K562 (cell line): ENCODE data around the gene UBE2J2. TPM values are rescaled to one million over a fixed set of nuclear protein-coding genes. Genes with fewer than 3 reads are reported as not detected.

Source experiments
- BACH1 ChIP-seq: fragments of 200-800 bp; sonication (Bioruptor generic); IDR thresholded peaks from 2 replicates; pipeline ENCODE4 v1.6.1; 2016; ENCODE audit warnings: missing genetic modification characterization, missing compliant biosample characterization
- CBFB ChIP-seq: sonication (generic); formaldehyde crosslinking; IDR thresholded peaks from 2 replicates; pipeline ENCODE4 v1.4.0; 2020; ENCODE audit warnings: mild to moderate bottlenecking, missing genetic modification reagents
- CHCHD3 ChIP-seq: fragments of 250-450 bp; sonication (Bioruptor Pico); IDR thresholded peaks from 2 replicates; pipeline ENCODE4 v2.1.2; 2022; ENCODE audit warnings: mild to moderate bottlenecking
- DACH1 ChIP-seq: fragments of 450-650 bp; IDR thresholded peaks from 2 replicates; pipeline ENCODE4 v1.6.1; 2018; ENCODE audit not compliant: partially characterized antibody
- ELK1 ChIP-seq: sonication (generic); formaldehyde crosslinking; IDR thresholded peaks from 2 replicates; pipeline ENCODE4 v1.8.1; 2022; ENCODE audit warnings: missing genetic modification reagents
- ESRRA ChIP-seq: fragments of 450-650 bp; IDR thresholded peaks from 2 replicates; pipeline ENCODE4 v1.6.1; 2014; ENCODE audit warnings: low read depth, mild to moderate bottlenecking, moderate library complexity, borderline replicate concordance
- ETS1 ChIP-seq: conservative IDR thresholded peaks from 2 replicates; pipeline ENCODE4 v1.6.1; 2011; ENCODE audit warnings: low read depth, mild to moderate bottlenecking, low read length; ENCODE audit not compliant: control insufficient read depth
- FOXJ3 ChIP-seq: sonication (generic); formaldehyde crosslinking; IDR thresholded peaks from 2 replicates; pipeline ENCODE4 v1.4.0; 2020; ENCODE audit warnings: mild to moderate bottlenecking, missing genetic modification reagents
- GABPB1 ChIP-seq: sonication (generic); formaldehyde crosslinking; IDR thresholded peaks from 2 replicates; pipeline ENCODE4 v1.8.0; 2022; ENCODE audit warnings: mild to moderate bottlenecking, missing genetic modification reagents
- HNRNPK ChIP-seq: fragments of 200-400 bp; formaldehyde crosslinking; IDR thresholded peaks from one replicate; pipeline ENCODE4 v1.6.1; 2018; ENCODE audit warnings: mild to moderate bottlenecking, low read depth, low read length; ENCODE audit not compliant: poor library complexity, severe bottlenecking
- MCM3 ChIP-seq: fragments of 450-650 bp; IDR thresholded peaks from 2 replicates; pipeline ENCODE4 v1.6.1; 2016
- MYBL2 ChIP-seq, 2 experiments: fragments of 450-650 bp in 1 of 2; sonication (generic) in 1 of 2; formaldehyde crosslinking in 1 of 2; IDR thresholded peaks; 2 replicates each; pipeline versions ENCODE4 v1.6.1 to v1.8.1; 2017 to 2022; ENCODE audit warnings: borderline replicate concordance in 1 of 2, inconsistent platforms in 1 of 2, low read depth in 1 of 2, mild to moderate bottlenecking in 1 of 2, missing genetic modification reagents in 1 of 2, moderate library complexity in 1 of 2
- NBN ChIP-seq: fragments of 450-650 bp; IDR thresholded peaks from 2 replicates; pipeline ENCODE4 v1.6.1; 2016; ENCODE audit warnings: low read depth, mild to moderate bottlenecking
- NCOA1 ChIP-seq: fragments of 450-650 bp; IDR thresholded peaks from 2 replicates; pipeline ENCODE4 v1.6.1; 2016; ENCODE audit warnings: low read depth
- NR4A1 ChIP-seq, 2 experiments: fragments of 250-450 bp in 1 of 2; fragments of 450-650 bp in 1 of 2; sonication (Bioruptor Pico) in 1 of 2; IDR thresholded peaks; 2 replicates each; pipeline versions ENCODE4 v1.4.0 to v1.6.1; 2016 to 2020; ENCODE audit warnings: mild to moderate bottlenecking in 2 of 2, missing compliant biosample characterization in 1 of 2, missing genetic modification characterization in 1 of 2, moderate library complexity in 1 of 2
- PTTG1 ChIP-seq: fragments of 450-650 bp; IDR thresholded peaks from 2 replicates; pipeline ENCODE4 v1.6.1; 2016; ENCODE audit warnings: low read depth, mild to moderate bottlenecking, missing genetic modification characterization, missing compliant biosample characterization
- RREB1 ChIP-seq: fragments of 250-450 bp; sonication (Bioruptor Pico); IDR thresholded peaks from 2 replicates; pipeline ENCODE4 v1.4.0; 2020
- SRSF3 ChIP-seq: fragments of 200-400 bp; formaldehyde crosslinking; IDR thresholded peaks from 2 replicates; pipeline ENCODE4 v1.6.1; 2016; ENCODE audit warnings: mild to moderate bottlenecking, low read length, moderate library complexity; ENCODE audit not compliant: insufficient read depth
- ZC3H4 ChIP-seq: sonication (generic); formaldehyde crosslinking; IDR thresholded peaks from 2 replicates; pipeline ENCODE4 v1.9.0; 2021; ENCODE audit warnings: missing genetic modification reagents, borderline replicate concordance
- polyA plus RNA-seq, 8 experiments: library from polyadenylated mRNA; depleted of rRNA in 4 of 8; stranded (reverse) in 5 of 8; unstranded in 3 of 8; fragments of >200 nt; fragmentation: Nextera tagmentation in 2 of 8; fragmentation: Illumina TruSeq in 1 of 8; extraction: Ambion mirVana in 2 of 8; extraction: Trizol in 1 of 8; gene quantifications; 2 replicates each; pipeline versions ENCODE4 v1.2.1 to v1.2.3, GENCODE V29; 2011 to 2014; ENCODE audit warnings: inconsistent platforms in 1 of 8, missing spikeins in 1 of 8
- total RNA-seq, 7 experiments: library from RNA; depleted of rRNA in 6 of 7; stranded (reverse); fragments of >200 nt in 6 of 7; fragmentation: Illumina TruSeq in 2 of 7; extraction: Trizol in 2 of 7; gene quantifications; 2 replicates each; pipeline versions ENCODE4 v1.2.1 to v1.2.3, GENCODE V29; 2011 to 2021; ENCODE audit warnings: low replicate concordance in 1 of 7

UBE2J2 gene
- total and polyA plus RNA-seq, 9 of the 15 experiments (the other 6 are each of a cell fraction or from before 2014, with no cell fraction given), result 0.93 to 112 (median 75.5) TPM

- peak; percentile 58 for TF ChIP-seq ETS1
- TF ChIP-seq FOXJ3 (CRISPR knock-in tag), result no peak
- no peak for TF ChIP-seq PTTG1 (tag)
- no peak for TF ChIP-seq CBFB (CRISPR knock-in tag)
- TF ChIP-seq NCOA1, result no peak
- TF ChIP-seq CHCHD3, result no peak
- no peak for TF ChIP-seq ESRRA
- no peak for TF ChIP-seq MYBL2 (IDR thresholded peaks at IDR 0.05; ENCODE audit: low read depth)
- no peak for TF ChIP-seq MYBL2 (CRISPR knock-in tag; IDR thresholded peaks at IDR 0.05; ENCODE audit: borderline replicate concordance)
- TF ChIP-seq ZC3H4, result no peak
- TF ChIP-seq ELK1, result no peak
- TF ChIP-seq GABPB1 (CRISPR knock-in tag), result no peak
- no peak for TF ChIP-seq BACH1
- TF ChIP-seq NR4A1 (CRISPR knock-in tag; IDR thresholded peaks at IDR 0.05), result no peak
- no peak for TF ChIP-seq NR4A1 (tag; IDR thresholded peaks at IDR 0.05)
- no peak for TF ChIP-seq MCM3
- TF ChIP-seq NBN, result no peak
- TF ChIP-seq SRSF3, result no peak
- TF ChIP-seq RREB1 (CRISPR knock-in tag), result no peak
- TF ChIP-seq HNRNPK, result peak; percentile 60
- TF ChIP-seq DACH1, result no peak
These were observed 19.9 kb upstream of the UBE2J2 start (continued) for GRCh38 chr1:1293263-1294249.
